ENCODE data around the gene GSE1. TPM values are rescaled to one million over a fixed set of nuclear protein-coding genes. Genes with fewer than 3 reads are reported as not detected.

The GSE1 gene
- total RNA-seq, 1 donor, result 23.1 TPM

- no peak for DNase-seq (ENCODE audit: low read depth)
- no peak for TF ChIP-seq CTCF (IDR thresholded peaks at IDR 0.05; ENCODE audit: insufficient read depth, low read length)
- no peak overlapping the region for H3K4me3 ChIP-seq (ENCODE audit: low read depth, low read length)
Measured at GRCh38 chr16:85607321-85607765, 5.8 kb upstream of the GSE1 start.

GRCh38 chr16:85607796-85608514 is 5.2 kb upstream of the GSE1 start:
- no peak for DNase-seq (ENCODE audit: low read depth)
- no peak for TF ChIP-seq CTCF (IDR thresholded peaks at IDR 0.05; ENCODE audit: insufficient read depth, low read length)
- no peak overlapping the region for H3K4me3 ChIP-seq (ENCODE audit: low read depth, low read length)

GRCh38 chr16:85608515-85608885 is 4.6 kb upstream of the GSE1 start:
- TF ChIP-seq CTCF (IDR thresholded peaks at IDR 0.05; ENCODE audit: insufficient read depth, low read length), result no peak

GRCh38 chr16:85608887-85609286 is 4.2 kb upstream of the GSE1 start:
- DNase-seq (ENCODE audit: low read depth), result no peak
- TF ChIP-seq CTCF (IDR thresholded peaks at IDR 0.05; ENCODE audit: insufficient read depth, low read length), result no peak
- H3K4me3 ChIP-seq (ENCODE audit: low read depth, low read length), result no peak overlapping the region

More at GRCh38 chr16:85608515-85608885, 4.6 kb upstream of the GSE1 start:
- no peak for DNase-seq (ENCODE audit: low read depth)
- no peak overlapping the region for H3K4me3 ChIP-seq (ENCODE audit: low read depth, low read length)

GRCh38 chr16:85609539-85609938 is 3.6 kb upstream of the GSE1 start:
- H3K4me3 ChIP-seq (ENCODE audit: low read depth, low read length), result no peak overlapping the region
- DNase-seq (ENCODE audit: low read depth), result no peak
- TF ChIP-seq CTCF (IDR thresholded peaks at IDR 0.05; ENCODE audit: insufficient read depth, low read length), result no peak

- DNase-seq (ENCODE audit: low read depth), result no peak
- no peak for TF ChIP-seq CTCF (IDR thresholded peaks at IDR 0.05; ENCODE audit: insufficient read depth, low read length)
- peak overlapping the region; percentile 22 for H3K4me3 ChIP-seq (ENCODE audit: low read depth, low read length)
Measured at GRCh38 chr16:85610059-85610445, 3.1 kb upstream of the GSE1 start.
